Panc1 (cell line): Measurements from ENCODE around the gene NLN.

Source experiments
- TCF7L2 ChIP-seq: IDR thresholded peaks from 2 replicates; pipeline ENCODE4 v1.6.1; 2011; ENCODE audit warnings: mild to moderate bottlenecking, low read depth, low read length, inconsistent platforms
- TF ChIP-seq, protein P1 (sequence below): fragments of 450-650 bp; IDR thresholded peaks from 2 replicates; pipeline ENCODE4 v1.5.1; 2017; ENCODE audit warnings: mild to moderate bottlenecking

DNA sequence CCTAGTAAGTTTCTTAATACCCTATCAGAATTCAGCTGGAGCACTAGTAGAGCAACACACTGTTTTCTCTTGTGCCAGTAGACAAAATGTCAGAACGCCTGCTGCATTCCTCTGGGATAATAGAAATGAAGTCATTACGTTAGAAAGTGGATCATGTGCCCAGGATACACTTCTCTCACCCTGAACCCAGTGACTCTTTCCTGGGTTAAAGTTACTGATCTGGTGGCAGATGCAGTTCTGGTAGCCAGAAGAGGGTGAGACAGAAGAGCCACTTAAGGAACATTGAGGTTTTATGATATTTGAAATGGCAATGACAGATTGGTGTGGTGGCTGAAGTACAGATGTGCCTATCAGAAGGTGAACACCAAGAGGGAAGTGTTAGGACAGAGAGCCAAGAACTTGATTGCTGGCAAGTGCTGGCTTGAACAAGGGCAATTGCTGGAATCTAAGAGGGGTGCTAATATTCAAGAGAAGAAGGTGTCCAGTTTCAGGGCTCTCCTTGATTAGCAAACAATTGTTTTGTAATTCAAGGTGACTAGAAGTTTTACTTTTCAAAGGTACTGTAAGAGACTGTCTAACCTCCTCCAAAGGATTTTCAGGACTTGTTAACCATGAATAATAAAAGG is 110.7 kb downstream of the NLN start:
- TF ChIP-seq, protein P1, sequence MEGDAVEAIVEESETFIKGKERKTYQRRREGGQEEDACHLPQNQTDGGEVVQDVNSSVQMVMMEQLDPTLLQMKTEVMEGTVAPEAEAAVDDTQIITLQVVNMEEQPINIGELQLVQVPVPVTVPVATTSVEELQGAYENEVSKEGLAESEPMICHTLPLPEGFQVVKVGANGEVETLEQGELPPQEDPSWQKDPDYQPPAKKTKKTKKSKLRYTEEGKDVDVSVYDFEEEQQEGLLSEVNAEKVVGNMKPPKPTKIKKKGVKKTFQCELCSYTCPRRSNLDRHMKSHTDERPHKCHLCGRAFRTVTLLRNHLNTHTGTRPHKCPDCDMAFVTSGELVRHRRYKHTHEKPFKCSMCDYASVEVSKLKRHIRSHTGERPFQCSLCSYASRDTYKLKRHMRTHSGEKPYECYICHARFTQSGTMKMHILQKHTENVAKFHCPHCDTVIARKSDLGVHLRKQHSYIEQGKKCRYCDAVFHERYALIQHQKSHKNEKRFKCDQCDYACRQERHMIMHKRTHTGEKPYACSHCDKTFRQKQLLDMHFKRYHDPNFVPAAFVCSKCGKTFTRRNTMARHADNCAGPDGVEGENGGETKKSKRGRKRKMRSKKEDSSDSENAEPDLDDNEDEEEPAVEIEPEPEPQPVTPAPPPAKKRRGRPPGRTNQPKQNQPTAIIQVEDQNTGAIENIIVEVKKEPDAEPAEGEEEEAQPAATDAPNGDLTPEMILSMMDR = no peak
- no peak for TF ChIP-seq TCF7L2
